ENCODE measurements around the gene PWWP2B.

DNA sequence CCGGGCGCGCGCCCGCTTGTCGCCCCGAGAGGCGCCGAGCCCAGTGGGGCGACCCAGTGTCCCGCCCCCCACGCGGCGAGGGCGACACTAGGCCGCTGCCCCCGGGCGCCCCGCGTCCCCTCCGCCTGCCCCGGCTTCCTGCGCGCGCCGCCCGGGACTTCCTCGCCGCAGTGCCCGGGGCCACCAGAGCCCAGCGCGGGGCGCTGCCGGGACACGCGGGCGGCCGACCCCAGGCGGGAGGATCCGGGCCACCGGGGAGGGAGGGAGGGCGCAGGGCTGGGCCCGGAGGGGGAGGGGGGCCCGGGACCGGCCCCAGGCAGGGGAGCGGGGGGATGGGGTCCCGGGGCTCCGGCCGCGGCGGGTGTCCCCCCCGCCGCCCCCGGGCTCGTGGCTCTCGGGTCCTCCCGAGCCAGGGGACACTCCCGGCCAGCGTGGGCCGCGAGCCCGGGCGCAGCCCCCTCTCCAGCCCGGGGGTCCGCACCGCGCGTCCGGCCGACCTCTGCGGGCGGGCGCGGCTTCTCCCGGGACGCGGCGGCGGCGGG, 435 bp upstream of the PWWP2B start:
- TF ChIP-seq CTCF (IDR thresholded peaks at IDR 0.05) (no peak; the same call in 1 of the 2 replicates), POLR2AphosphoS5 (IDR thresholded peaks at IDR 0.05; ENCODE audit: low read depth, low read length) (no peak), SIN3A (IDR thresholded peaks at IDR 0.05; ENCODE audit: borderline replicate concordance, insufficient read depth, low read depth, low read length) (no peak), REST (IDR thresholded peaks at IDR 0.05; ENCODE audit: insufficient read depth in 1 of 2, low read depth in 2 of 2, low read length in 1 of 2) (no peak)

Data from Panc1 (cell line).